Thyroid gland (tissue), 4 donors: ENCODE results near the gene LRRC4C.

Experiments used
- CTCF ChIP-seq, 6 experiments: fragments of 200-600 bp in 3 of 6; fragments of 450-650 bp in 3 of 6; sonication (generic) in 3 of 6; IDR thresholded peaks; one replicate each; pipeline ENCODE4 v1.5.1; 2016 to 2019; ENCODE audit warnings: antibody characterized with exemption in 6 of 6, mild to moderate bottlenecking in 2 of 6, inconsistent platforms in 1 of 6, moderate library complexity in 1 of 6
- POLR2A ChIP-seq, 2 donors: fragments of 450-650 bp; IDR thresholded peaks; one replicate each; pipeline ENCODE4 v1.6.1; 2017; ENCODE audit warnings: antibody characterized with exemption in 2 of 2, mild to moderate bottlenecking in 2 of 2, moderate library complexity in 1 of 2

GRCh38 chr11:40797981-40798380 lies 661.5 kb downstream of the LRRC4C start:
- TF ChIP-seq CTCF (IDR thresholded peaks at IDR 0.05), result no peak
- TF ChIP-seq POLR2A (IDR thresholded peaks at IDR 0.05), result no peak
